ENCODE data around the gene SEC61A2.
A peak's percentile ranks its signal among the peaks of the same experiment; 100 is the strongest.

Gene SEC61A2

GRCh38 chr10:12200850-12201249 lies 71.4 kb downstream of the SEC61A2 start:
- DNase-seq = no peak

- DNase-seq = no peak
These were observed 72.1 kb downstream of the SEC61A2 start for GRCh38 chr10:12201543-12201942.

DNA sequence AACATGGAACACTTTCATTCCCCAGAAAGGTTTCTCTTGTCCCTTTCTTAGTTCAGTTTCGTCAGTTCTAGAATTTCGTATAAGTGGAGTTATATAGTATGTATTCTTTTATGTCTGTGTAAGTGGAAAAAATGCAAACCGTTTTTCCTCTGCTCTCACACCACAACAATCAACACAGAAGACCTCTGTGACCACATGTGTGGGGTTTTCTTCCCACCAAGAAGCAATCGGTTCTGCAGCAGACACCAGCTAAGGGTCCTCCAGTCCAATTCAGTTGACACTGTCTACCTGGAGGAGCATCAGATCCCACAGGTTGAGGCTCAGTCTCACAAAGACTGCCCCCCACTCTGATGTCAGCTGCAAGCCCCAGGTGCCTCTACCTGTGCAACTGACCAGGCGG lies 72.7 kb downstream of the SEC61A2 start:
- DNase-seq = no peak

DNA sequence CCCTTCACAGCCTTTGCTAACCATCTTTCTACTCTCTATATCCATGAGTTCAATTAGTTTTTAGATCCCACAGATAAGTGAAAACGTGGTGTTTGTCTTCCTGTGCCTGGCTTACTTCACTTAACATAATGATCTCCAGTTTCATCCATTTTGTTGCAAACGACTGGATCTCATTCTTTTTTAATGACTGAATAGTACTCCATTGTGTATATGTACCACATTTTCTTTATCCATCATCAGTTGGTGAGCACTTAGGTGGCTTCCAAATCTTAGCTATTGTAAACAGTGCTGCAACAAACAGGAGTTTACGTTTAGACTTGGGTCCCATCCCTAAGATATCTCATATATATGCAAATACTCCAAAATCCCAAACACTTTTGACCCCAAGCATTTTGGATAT lies 75.6 kb downstream of the SEC61A2 start:
- DNase-seq = no peak

DNA sequence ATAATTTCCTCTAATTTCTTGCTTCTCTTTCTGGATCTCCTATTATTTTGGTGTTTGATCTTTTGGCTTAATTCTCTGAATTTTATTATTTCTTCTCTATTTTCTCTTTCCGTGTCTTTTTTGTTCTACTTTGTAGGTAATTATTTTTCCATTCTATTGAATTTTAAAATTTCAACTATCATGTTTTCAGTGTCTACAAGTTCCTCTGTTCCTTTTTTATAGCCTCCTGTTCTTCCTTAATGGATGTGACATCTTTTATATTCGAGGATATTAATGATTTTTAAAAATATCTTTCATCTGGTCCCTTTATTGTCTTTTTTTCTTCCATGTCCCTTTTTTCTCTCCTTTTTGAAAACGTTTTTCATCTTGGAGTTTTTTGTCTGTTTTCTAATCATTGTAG lies 77.6 kb downstream of the SEC61A2 start:
- DNase-seq = no peak

- DNase-seq = no peak
These were observed 79.0 kb downstream of the SEC61A2 start for GRCh38 chr10:12208460-12208859.

GRCh38 chr10:12212454-12212853 lies 83.0 kb downstream of the SEC61A2 start:
- DNase-seq = no peak

- no peak for DNase-seq
These were observed 84.1 kb downstream of the SEC61A2 start for GRCh38 chr10:12213621-12214020.

GRCh38 chr10:12214093-12214492 lies 84.6 kb downstream of the SEC61A2 start:
- DNase-seq = no peak

- DNase-seq = peak; percentile 37
These were observed 85.3 kb downstream of the SEC61A2 start for GRCh38 chr10:12214763-12215218.

All from stimulated activated CD8-positive, alpha-beta memory T cell treated with anti-CD3 and anti-CD28 coated beads, Interleukin-4, amount 100 ng/mL, for 48 hours (primary cell).